Spleen (tissue), 11 donors: Measurements from ENCODE around the gene HNRNPA2B1. TPM values are rescaled to one million over a fixed set of nuclear protein-coding genes. Genes with fewer than 3 reads are reported as not detected.
"Not testable (repeated sequence)": the region's sequence is repeated elsewhere in the genome, so short reads cannot be mapped to it uniquely, and the experiment has no call there.

ENCODE experiments used
- DNase-seq: peaks from one replicate; pipeline ENCODE4 v3.0.0-alpha.2; 2020
- H3K27ac ChIP-seq, 8 donors: fragments of 200-600 bp; sonication (generic) in 7 of 8; 1 replicate in 4 of 8; 2 replicates in 4 of 8; pipeline versions ENCODE4 v1.5.0 to v1.8.0; 2016 to 2021; ENCODE audit warnings: inconsistent platforms in 4 of 8, mild to moderate bottlenecking in 4 of 8, moderate library complexity in 1 of 8
- H3K27me3 ChIP-seq, 7 donors: fragments of 200-600 bp; sonication (generic) in 6 of 7; replicated peaks in 1 of 7; 1 replicate in 4 of 7; 2 replicates in 3 of 7; pipeline versions ENCODE4 v1.5.0 to v1.8.0; 2016 to 2021; ENCODE audit warnings: inconsistent platforms in 3 of 7, mild to moderate bottlenecking in 1 of 7
- H3K36me3 ChIP-seq, 6 donors: fragments of 200-600 bp; sonication (generic) in 5 of 6; 1 replicate in 4 of 6; 2 replicates in 2 of 6; pipeline versions ENCODE4 v1.5.0 to v1.8.0; 2016 to 2021; ENCODE audit warnings: inconsistent platforms in 2 of 6
- H3K4me1 ChIP-seq, 6 donors: fragments of 200-600 bp; sonication (generic) in 5 of 6; 1 replicate in 3 of 6; 2 replicates in 3 of 6; pipeline versions ENCODE4 v1.5.0 to v1.8.0; 2016 to 2021; ENCODE audit warnings: inconsistent platforms in 3 of 6
- H3K4me3 ChIP-seq, 8 donors: fragments of 200-600 bp; sonication (generic) in 7 of 8; 1 replicate in 4 of 8; 2 replicates in 4 of 8; pipeline versions ENCODE4 v1.5.0 to v1.8.0; 2016 to 2021; ENCODE audit warnings: inconsistent platforms in 4 of 8, mild to moderate bottlenecking in 4 of 8, moderate library complexity in 2 of 8
- H3K9me3 ChIP-seq, 8 donors: fragments of 200-600 bp; sonication (generic) in 7 of 8; 1 replicate in 4 of 8; 2 replicates in 4 of 8; pipeline versions ENCODE4 v1.5.0 to v1.8.0; 2016 to 2021; ENCODE audit warnings: inconsistent platforms in 4 of 8
- CTCF ChIP-seq, 11 experiments: fragments of 200-600 bp in 7 of 11; fragments of 450-650 bp in 4 of 11; sonication (generic) in 4 of 11; IDR thresholded peaks in 8 of 11; conservative IDR thresholded peaks in 3 of 11; 1 replicate in 7 of 11; 2 replicates in 4 of 11; pipeline versions ENCODE4 v1.4.0 to v1.8.0; 2016 to 2021; ENCODE audit warnings: antibody characterized with exemption in 11 of 11, inconsistent platforms in 4 of 11, mild to moderate bottlenecking in 1 of 11
- POLR2A ChIP-seq, 3 donors: fragments of 450-650 bp; IDR thresholded peaks; one replicate each; pipeline ENCODE4 v1.5.1; 2017; ENCODE audit warnings: antibody characterized with exemption in 3 of 3, mild to moderate bottlenecking in 1 of 3
- POLR2AphosphoS5 ChIP-seq, 3 donors: sonication (generic); formaldehyde crosslinking; IDR thresholded peaks; one replicate each; pipeline ENCODE4 v1.5.1; 2017; ENCODE audit warnings: antibody characterized with exemption in 3 of 3
- WGBS, 5 donors: extraction: QIAGEN DNeasy Blood & Tissue Kit in 3 of 5; methylation state at CpG; one replicate each; pipeline versions ENCODE4 v1.1.5 to v1.1.7; 2013 to 2018; 5-methylcytosine and 5-hydroxymethylcytosine counted together
- intact Hi-C: fragments of 100-400 bp; cut with DNase I; formaldehyde crosslinking; loops from one replicate; pipeline ENCODE4 v1.15.0; 2023; ENCODE audit warnings: low total_unique reads
- polyA plus RNA-seq, 3 donors: library from polyadenylated mRNA; stranded (reverse); fragments of 200-250 nt; gene quantifications; one replicate each; pipeline ENCODE4 v1.2.1, GENCODE V29; 2013
- total RNA-seq, 7 donors: library from RNA; depleted of rRNA in 3 of 7; stranded (reverse); fragments of >200 nt in 3 of 7; fragmentation: NEBNext Ultra II Directional in 4 of 7; extraction: Animal tissue kit (Norgen Biotek cat#: 25700) in 4 of 7; gene quantifications; one replicate each; pipeline versions ENCODE4 v1.1.0 to v1.2.1, GENCODE V29; 2016 to 2021
- donor health status: healthy with polysubstance abuse.
- donor health status: DM: no; HTN: no; CAD: no; lungs with moderate emphysema.
- donor health status: DM: no; HTN: no; CAD: no.
- donor health status: Bipolar disorder and iron deficiency.
- donor health status: healthy.
- donor health status: DM: no; HTN: no; CAD: no.
- donor health status: DM: yes; HTN: yes; CAD: no.

Gene HNRNPA2B1
- total and polyA plus RNA-seq, 10 donors: 267 to 690 (median 458) TPM

- H3K4me1 ChIP-seq: peaks cover 16 to 71% (median 64%) of the 10 kb centered on the region in 6 donors
- H3K27ac ChIP-seq: peak overlapping the region in 6 of 8 donors; percentile 9 to 89 (median 74)
- no peak for DNase-seq
- peaks cover 0 to 10% (median 0%) of the 10 kb centered on the region in 7 donors for H3K27me3 ChIP-seq
- peak overlapping the region; percentile 58 to 96 (median 75) for H3K4me3 ChIP-seq
- intact Hi-C loops: no loop called here
- no peaks in the 10 kb centered on the region for H3K36me3 ChIP-seq
- H3K9me3 ChIP-seq: no peaks in the 10 kb centered on the region
- TF ChIP-seq POLR2A (IDR thresholded peaks at IDR 0.05): no peak
- 20 to 38% (median 24%) methylated on average over 18 of the region's 18 CpGs for WGBS, 5 donors
Observed at GRCh38 chr7:26153241-26153822, 47.2 kb downstream of the HNRNPA2B1 start.

- Histone ChIP-seq H3K27me3 (peaks cover 0 to 10% (median 0%) of the 10 kb centered on the region in 7 donors), H3K27ac (peak overlapping the region; percentile 9 to 89 (median 72)), H3K4me3 (peak overlapping the region; percentile 58 to 96 (median 75)), H3K4me1 (peaks cover 16 to 66% (median 60%) of the 10 kb centered on the region in 6 donors)
- WGBS, 5 donors: 1 to 3% (median 2%) methylated on average over 26 to 54 of the region's 54 CpGs
- intact Hi-C loops, H3K36me3 ChIP-seq, H3K9me3 ChIP-seq: not testable (repeated sequence)
- peak in 1 of 3 donors; percentile 46 for TF ChIP-seq POLR2AphosphoS5 (IDR thresholded peaks at IDR 0.05)
- DNase-seq: peak; percentile 89
Observed at GRCh38 chr7:26152782-26153240, 47.7 kb downstream of the HNRNPA2B1 start.

- peak; percentile 61 to 75 (median 73) for TF ChIP-seq POLR2AphosphoS5 (IDR thresholded peaks at IDR 0.05)
- TF ChIP-seq POLR2A (IDR thresholded peaks at IDR 0.05): peak in 1 of 3 donors; percentile 53
- peak in 8 of 11 experiments; percentile 9 to 68 (median 51) for TF ChIP-seq CTCF (IDR thresholded peaks at IDR 0.05 in 8 of 11, conservative IDR thresholded peaks at IDR 0.05 in 3 of 11)
Observed at GRCh38 chr7:26151953-26152781, 48.4 kb downstream of the HNRNPA2B1 start, which contains the start of gene NFE2L3. TSS of gene NFE2L3 (plus strand) at chr7:26152198. CDS start at chr7:26152499, 301 bp downstream.

GRCh38 chr7:26151650-26151952 is 48.9 kb downstream of the HNRNPA2B1 start:
- no peaks in the 10 kb centered on the region for H3K36me3 ChIP-seq
- peaks cover 13 to 54% (median 48%) of the 10 kb centered on the region in 6 donors for H3K4me1 ChIP-seq
- intact Hi-C loops: no loop called here
- peak overlapping the region; percentile 54 to 89 (median 72) for H3K27ac ChIP-seq
- no peak for DNase-seq
- TF ChIP-seq POLR2AphosphoS5 (IDR thresholded peaks at IDR 0.05) (no peak), POLR2A (IDR thresholded peaks at IDR 0.05) (no peak), CTCF (IDR thresholded peaks at IDR 0.05 in 8 of 11, conservative IDR thresholded peaks at IDR 0.05 in 3 of 11) (no peak)
- 45 to 61% (median 50%) methylated on average over 10 of the region's 10 CpGs for WGBS, 5 donors
- H3K4me3 ChIP-seq: peak overlapping the region; percentile 58 to 96 (median 75)
- H3K9me3 ChIP-seq: no peaks in the 10 kb centered on the region
- H3K27me3 ChIP-seq: peaks cover 0 to 10% (median 0%) of the 10 kb centered on the region in 7 donors

More at GRCh38 chr7:26151953-26152781, 48.4 kb downstream of the HNRNPA2B1 start, which contains the start of gene NFE2L3:
- Histone ChIP-seq H3K9me3 (no peaks in the 10 kb centered on the region), H3K27ac (peak within 1 kb of the TSS; percentile 54 to 89 (median 72)), H3K27me3 (peaks cover 0 to 10% (median 0%) of the 10 kb centered on the region in 7 donors), H3K36me3 (no peaks in the 10 kb centered on the region), H3K4me1 (peaks cover 16 to 59% (median 54%) of the 10 kb centered on the region in 6 donors), H3K4me3 (peak within 1 kb of the TSS; percentile 58 to 96 (median 75))
- WGBS, 5 donors: 0 to 2% (median 0%) methylated on average over 16 to 95 of the region's 95 CpGs
- intact Hi-C loops: no loop called here
- peak; percentile 96 for DNase-seq
